Cardiac muscle cell (in vitro differentiated cells and primary cell): Measurements from ENCODE around the gene CETP. TPM values are rescaled to one million over a fixed set of nuclear protein-coding genes. Genes with fewer than 3 reads are reported as not detected.
A peak's percentile ranks its signal among the peaks of the same experiment; 100 is the strongest.
"Not testable (repeated sequence)": the region's sequence is repeated elsewhere in the genome, so short reads cannot be mapped to it uniquely, and the experiment has no call there.

Experiments
- DNase-seq, 2 donors: peaks; one replicate each; pipeline versions ENCODE4 v3.0.0 to v3.0.0-alpha.2; 2010 to 2017; ENCODE audit warnings: low read depth in 1 of 2, low spot score in 1 of 2
- H3K27ac ChIP-seq: fragments of 200-600 bp; sonication (generic); 2 replicates; pipeline ENCODE4 v1.5.1; 2016
- H3K27me3 ChIP-seq: fragments of 200-600 bp; sonication (generic); 2 replicates; pipeline ENCODE4 v1.6.0; 2016; ENCODE audit warnings: control low read depth
- H3K36me3 ChIP-seq: fragments of 200-600 bp; sonication (generic); 2 replicates; pipeline ENCODE4 v1.5.1; 2016; ENCODE audit warnings: control low read depth
- H3K4me1 ChIP-seq: fragments of 200-600 bp; sonication (generic); 2 replicates; pipeline ENCODE4 v1.8.1; 2017; ENCODE audit warnings: low read depth, mild to moderate bottlenecking, mixed run types
- H3K4me3 ChIP-seq: fragments of 200-600 bp; sonication (generic); 2 replicates; pipeline ENCODE4 v1.5.1; 2016; ENCODE audit warnings: mild to moderate bottlenecking
- H3K9me3 ChIP-seq: fragments of 200-600 bp; sonication (generic); 2 replicates; pipeline ENCODE4 v1.5.1; 2017; ENCODE audit warnings: low read depth, mild to moderate bottlenecking, control low read depth
- polyA plus RNA-seq: library from polyadenylated mRNA; unstranded; fragments of >200 nt; fragmentation: Nextera tagmentation; extraction: Ambion mirVana; gene quantifications from 2 replicates; pipeline ENCODE4 v1.2.1, GENCODE V29; 2016
- total RNA-seq: library from RNA; depleted of rRNA; stranded (reverse); fragments of >200 nt; gene quantifications from 2 replicates; pipeline ENCODE4 v1.2.3, GENCODE V29; 2016
- TF ChIP-seq, protein P1 (sequence below): IDR thresholded peaks from 2 replicates; pipeline ENCODE4 v1.5.1; 2012; ENCODE audit warnings: low read depth, mild to moderate bottlenecking, low read length

Gene CETP
- total and polyA plus RNA-seq, 2 experiments from 2014 or later, result 0.27 to 0.49 TPM

DNA sequence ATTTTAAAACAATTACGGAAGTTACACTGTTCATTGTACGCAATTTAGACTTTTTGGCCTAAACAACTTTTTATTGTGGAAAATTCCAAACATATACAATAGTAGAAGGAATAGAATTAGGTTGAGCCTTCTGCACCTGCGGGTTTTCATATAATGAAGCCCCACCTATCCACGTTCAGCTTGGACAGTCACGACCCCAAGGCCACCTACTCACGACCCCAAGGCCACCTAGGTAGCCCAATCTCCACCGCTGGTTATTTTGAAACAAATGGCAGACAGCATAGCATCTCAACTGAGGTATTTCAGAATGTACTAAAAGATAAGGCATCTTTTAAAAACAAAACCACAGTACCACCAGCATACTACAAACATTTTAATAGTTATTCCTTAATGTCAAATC, 28.2 kb downstream of the CETP start:
- Histone ChIP-seq H3K4me1 (no peaks in the 10 kb centered on the region), H3K27me3 (peaks cover 51% of the 10 kb centered on the region), H3K36me3 (no peaks in the 10 kb centered on the region), H3K4me3 (peak overlapping the region; percentile 50), H3K27ac (no peak overlapping the region), H3K9me3 (no peaks in the 10 kb centered on the region)
- DNase-seq, result no peak
- TF ChIP-seq, protein P1, sequence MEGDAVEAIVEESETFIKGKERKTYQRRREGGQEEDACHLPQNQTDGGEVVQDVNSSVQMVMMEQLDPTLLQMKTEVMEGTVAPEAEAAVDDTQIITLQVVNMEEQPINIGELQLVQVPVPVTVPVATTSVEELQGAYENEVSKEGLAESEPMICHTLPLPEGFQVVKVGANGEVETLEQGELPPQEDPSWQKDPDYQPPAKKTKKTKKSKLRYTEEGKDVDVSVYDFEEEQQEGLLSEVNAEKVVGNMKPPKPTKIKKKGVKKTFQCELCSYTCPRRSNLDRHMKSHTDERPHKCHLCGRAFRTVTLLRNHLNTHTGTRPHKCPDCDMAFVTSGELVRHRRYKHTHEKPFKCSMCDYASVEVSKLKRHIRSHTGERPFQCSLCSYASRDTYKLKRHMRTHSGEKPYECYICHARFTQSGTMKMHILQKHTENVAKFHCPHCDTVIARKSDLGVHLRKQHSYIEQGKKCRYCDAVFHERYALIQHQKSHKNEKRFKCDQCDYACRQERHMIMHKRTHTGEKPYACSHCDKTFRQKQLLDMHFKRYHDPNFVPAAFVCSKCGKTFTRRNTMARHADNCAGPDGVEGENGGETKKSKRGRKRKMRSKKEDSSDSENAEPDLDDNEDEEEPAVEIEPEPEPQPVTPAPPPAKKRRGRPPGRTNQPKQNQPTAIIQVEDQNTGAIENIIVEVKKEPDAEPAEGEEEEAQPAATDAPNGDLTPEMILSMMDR, result no peak

DNA sequence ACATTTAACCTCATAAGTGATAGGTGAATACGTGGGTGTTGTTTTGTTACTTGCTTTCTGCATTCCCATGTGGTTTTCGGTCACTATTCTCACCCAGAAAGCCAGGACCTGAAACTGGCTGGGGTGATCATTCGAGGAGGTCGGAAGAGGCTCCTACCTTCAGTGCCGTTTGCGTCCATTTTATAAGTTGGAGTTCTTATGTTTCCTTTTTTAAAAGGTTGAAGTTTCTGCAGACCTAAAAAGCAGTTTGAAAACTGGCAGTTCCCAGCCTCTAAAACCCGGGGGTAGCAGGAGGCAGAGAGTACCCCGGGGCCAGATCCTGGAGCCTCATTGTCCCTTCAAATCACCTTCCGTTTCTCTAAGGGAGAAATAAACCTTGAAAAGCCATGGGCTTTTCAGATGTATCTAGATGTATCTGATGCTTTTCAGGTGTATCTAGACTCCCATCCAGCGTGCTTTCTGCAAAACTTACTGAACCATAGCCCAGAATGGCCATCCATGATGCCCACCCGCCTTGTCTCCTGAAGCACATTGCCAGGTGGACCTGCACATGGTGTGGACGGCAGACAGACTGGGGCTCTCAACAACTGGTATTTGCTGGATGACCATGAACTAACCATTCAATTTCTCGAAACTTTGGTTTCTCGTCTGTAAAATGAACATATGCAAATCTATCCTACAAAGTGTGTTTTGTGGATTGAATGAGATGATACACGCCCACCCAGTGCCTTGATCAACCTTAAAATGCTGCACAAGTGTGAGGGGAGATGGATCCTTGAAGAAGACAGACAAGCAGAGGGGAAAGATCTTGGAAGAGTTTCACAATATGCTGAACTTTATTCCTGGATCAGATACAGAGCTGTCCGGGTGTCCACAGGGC, 28.9 kb downstream of the CETP start:
- DNase-seq, result no peak
- no peak overlapping the region for H3K27ac ChIP-seq
- peaks cover 58% of the 10 kb centered on the region for H3K27me3 ChIP-seq
- H3K4me3 ChIP-seq, result no peak overlapping the region
- H3K9me3 ChIP-seq, result no peaks in the 10 kb centered on the region
- no peaks in the 10 kb centered on the region for H3K4me1 ChIP-seq
- TF ChIP-seq, protein P1, result no peak
- H3K36me3 ChIP-seq, result no peaks in the 10 kb centered on the region

DNA sequence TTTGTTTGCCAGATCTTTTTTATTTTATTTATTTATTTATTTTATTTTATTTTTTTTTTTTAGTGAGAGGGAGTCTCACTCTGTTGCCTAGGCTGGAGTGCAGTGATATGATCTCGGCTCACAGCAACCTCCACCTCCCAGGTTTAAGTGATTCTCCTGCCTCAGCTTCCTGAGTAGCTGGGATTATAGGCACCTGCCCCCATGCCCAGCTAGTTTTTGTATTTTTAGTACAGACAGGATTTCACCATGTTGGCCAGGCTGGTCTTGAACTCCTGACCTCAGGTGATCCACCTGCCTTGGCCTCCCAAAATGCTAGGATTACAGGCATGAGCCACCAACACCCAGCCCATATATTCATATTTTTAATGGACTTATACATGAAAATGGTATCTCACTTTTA, 30.7 kb downstream of the CETP start:
- peaks cover 66% of the 10 kb centered on the region for H3K27me3 ChIP-seq

DNA sequence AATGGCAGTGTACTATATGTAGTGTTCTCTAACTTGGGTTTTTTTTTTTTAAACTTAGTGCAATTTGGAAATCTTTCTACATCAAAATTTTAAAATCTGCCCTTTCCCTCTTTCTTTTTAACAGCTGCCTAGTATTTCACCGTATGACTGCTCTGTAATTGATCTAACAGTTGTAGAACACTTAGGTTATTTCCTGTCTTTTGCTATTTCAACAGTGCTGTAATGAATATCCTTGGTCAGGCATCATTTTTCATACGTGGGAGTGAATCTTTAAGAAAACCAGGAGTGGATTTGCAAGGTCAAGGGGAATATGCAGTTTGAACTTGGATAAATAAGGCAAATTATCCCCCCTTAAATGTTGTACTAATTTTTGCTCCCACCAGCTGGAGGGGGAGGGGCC, 31.5 kb downstream of the CETP start:
- no peak overlapping the region for H3K4me3 ChIP-seq

More for the DNA sequence above, 30.7 kb downstream of the CETP start:
- H3K27ac ChIP-seq, H3K4me1 ChIP-seq, H3K4me3 ChIP-seq, H3K36me3 ChIP-seq, H3K9me3 ChIP-seq, DNase-seq: not testable (repeated sequence)

DNA sequence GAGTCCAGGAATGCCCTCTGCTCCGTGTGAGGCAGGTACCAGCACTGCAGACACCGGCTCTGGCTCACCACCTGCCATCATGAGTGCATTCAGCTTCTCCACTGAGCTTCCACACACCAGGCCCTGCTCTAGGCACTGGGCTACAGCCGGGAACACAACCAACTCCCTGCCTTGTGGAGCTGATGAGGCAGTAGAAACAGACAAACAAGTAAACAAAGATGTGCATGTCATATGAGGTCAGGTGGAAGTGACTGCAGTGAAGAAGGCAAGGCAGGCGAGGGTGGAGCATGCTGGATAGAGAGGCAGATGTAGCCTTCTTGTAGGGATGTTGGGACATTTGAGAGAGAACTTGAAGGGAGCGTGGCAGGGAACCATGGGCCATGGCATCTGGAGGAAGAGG, 32.6 kb downstream of the CETP start:
- no peaks in the 10 kb centered on the region for H3K4me1 ChIP-seq
- H3K36me3 ChIP-seq, result no peaks in the 10 kb centered on the region
- peaks cover 49% of the 10 kb centered on the region for H3K27me3 ChIP-seq
- TF ChIP-seq, protein P1, result no peak
- no peaks in the 10 kb centered on the region for H3K9me3 ChIP-seq
- H3K27ac ChIP-seq, result no peak overlapping the region
- DNase-seq, result no peak
- no peak overlapping the region for H3K4me3 ChIP-seq

More for the DNA sequence above, 31.5 kb downstream of the CETP start:
- Histone ChIP-seq H3K27ac (no peak overlapping the region), H3K4me1 (no peaks in the 10 kb centered on the region), H3K36me3 (no peaks in the 10 kb centered on the region), H3K27me3 (peaks cover 60% of the 10 kb centered on the region), H3K9me3 (no peaks in the 10 kb centered on the region)
- no peak for DNase-seq
- TF ChIP-seq, protein P1, result no peak

DNA sequence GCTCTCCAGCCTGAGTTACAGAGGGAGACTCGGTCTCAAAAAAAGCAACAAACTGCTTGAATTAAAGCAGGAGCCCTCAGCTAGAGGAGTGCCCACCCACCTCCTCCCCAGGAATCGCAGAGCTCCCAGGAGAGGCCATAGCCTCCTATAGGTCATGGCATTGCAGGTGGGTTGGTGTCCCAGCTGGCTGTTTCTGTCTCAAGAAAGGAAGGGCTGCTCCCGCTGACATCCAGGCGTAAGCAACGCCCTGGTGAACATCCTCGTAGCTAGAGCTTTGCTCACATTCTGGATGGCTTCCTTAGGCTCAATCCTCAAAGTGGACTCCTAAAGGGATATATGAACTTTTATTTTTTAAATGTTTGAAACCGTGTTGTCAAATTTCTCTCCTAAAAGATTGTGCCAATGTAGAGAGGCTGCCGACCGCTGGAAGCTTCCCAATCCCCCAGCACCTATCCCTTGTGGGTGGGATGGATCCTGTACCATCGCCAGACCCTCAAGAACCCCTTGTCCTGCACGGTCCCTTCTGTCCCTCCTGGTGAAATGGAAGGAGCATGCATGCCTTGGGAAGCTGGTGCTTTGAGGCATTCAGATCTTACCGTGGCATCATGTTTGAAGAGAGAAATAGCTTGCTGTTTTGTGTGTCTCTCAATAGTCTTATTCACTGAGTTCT, 33.5 kb downstream of the CETP start:
- no peak for DNase-seq
- TF ChIP-seq, protein P1, result no peak
- no peaks in the 10 kb centered on the region for H3K9me3 ChIP-seq
- no peaks in the 10 kb centered on the region for H3K36me3 ChIP-seq
- H3K4me1 ChIP-seq, result no peaks in the 10 kb centered on the region
- H3K27ac ChIP-seq, result no peak overlapping the region
- H3K27me3 ChIP-seq, result peaks cover 39% of the 10 kb centered on the region
- H3K4me3 ChIP-seq, result no peak overlapping the region
